Liver (tissue), 3 donors: ENCODE results near the gene CSKMT.

Experiments used
- CTCF ChIP-seq: fragments of 150-350 bp; IDR thresholded peaks from 2 replicates; pipeline ENCODE4 v1.5.1; 2017; ENCODE audit warnings: improper control_type of control experiment, low read depth, low read length; ENCODE audit not compliant: missing input control
- EGR1 ChIP-seq, 2 donors: IDR thresholded peaks; 2 replicates each; pipeline ENCODE4 v1.6.1; 2016 to 2018; ENCODE audit warnings: antibody characterized with exemption in 2 of 2, low read depth in 2 of 2
- GABPA ChIP-seq, 2 donors: IDR thresholded peaks in 1 of 2; conservative IDR thresholded peaks in 1 of 2; 2 replicates each; pipeline ENCODE4 v1.6.1; 2016; ENCODE audit warnings: antibody characterized with exemption in 2 of 2, mild to moderate bottlenecking in 1 of 2, moderate library complexity in 1 of 2
- HNF4A ChIP-seq, 2 donors: conservative IDR thresholded peaks; 2 replicates each; pipeline ENCODE4 v1.6.1; 2016; ENCODE audit warnings: antibody characterized with exemption in 2 of 2, mild to moderate bottlenecking in 2 of 2
- JUND ChIP-seq, 2 donors: IDR thresholded peaks; 2 replicates each; pipeline ENCODE4 v1.6.1; 2016; ENCODE audit warnings: antibody characterized with exemption in 2 of 2
- MAX ChIP-seq: IDR thresholded peaks from 2 replicates; pipeline ENCODE4 v1.6.1; 2016; ENCODE audit warnings: antibody characterized with exemption
- RAD21 ChIP-seq, 2 donors: IDR thresholded peaks; 2 replicates each; pipeline ENCODE4 v1.6.1; 2016; ENCODE audit warnings: antibody characterized with exemption in 2 of 2, mild to moderate bottlenecking in 2 of 2
- REST ChIP-seq: IDR thresholded peaks from 2 replicates; pipeline ENCODE4 v1.6.1; 2016; ENCODE audit warnings: antibody characterized with exemption, mild to moderate bottlenecking
- SP1 ChIP-seq: IDR thresholded peaks from 2 replicates; pipeline ENCODE4 v1.6.1; 2018; ENCODE audit warnings: antibody characterized with exemption, mild to moderate bottlenecking
- TAF1 ChIP-seq: conservative IDR thresholded peaks from 2 replicates; pipeline ENCODE4 v1.6.1; 2016; ENCODE audit warnings: antibody characterized with exemption, mild to moderate bottlenecking
- YY1 ChIP-seq: IDR thresholded peaks from 2 replicates; pipeline ENCODE4 v1.6.1; 2016; ENCODE audit warnings: antibody characterized with exemption, mild to moderate bottlenecking
- ZBTB33 ChIP-seq: IDR thresholded peaks from 2 replicates; pipeline ENCODE4 v1.6.1; 2016; ENCODE audit warnings: antibody characterized with exemption
- donor health status: healthy.
- donor health status: healthy.

- no peak for TF ChIP-seq EGR1 (IDR thresholded peaks at IDR 0.05; ENCODE audit: low read depth in 2 of 2)
- no peak for TF ChIP-seq CTCF
- no peak for TF ChIP-seq ZBTB33
- no peak for TF ChIP-seq TAF1
- no peak for TF ChIP-seq JUND (IDR thresholded peaks at IDR 0.05)
- no peak for TF ChIP-seq MAX
- TF ChIP-seq YY1: no peak
- no peak for TF ChIP-seq RAD21 (IDR thresholded peaks at IDR 0.05)
- TF ChIP-seq HNF4A (conservative IDR thresholded peaks at IDR 0.05): no peak
- no peak for TF ChIP-seq SP1
- TF ChIP-seq GABPA (IDR thresholded peaks at IDR 0.05 in 1 of 2, conservative IDR thresholded peaks at IDR 0.05 in 1 of 2): no peak
- no peak for TF ChIP-seq REST
Observed at GRCh38 chr11:62708392-62708791, 43.3 kb downstream of the CSKMT start.
